Chondrocyte (in vitro differentiated cells): Measurements from ENCODE around the gene RGS7. TPM values are rescaled to one million over a fixed set of nuclear protein-coding genes. Genes with fewer than 3 reads are reported as not detected.
"Not testable (repeated sequence)": the region's sequence is repeated elsewhere in the genome, so short reads cannot be mapped to it uniquely, and the experiment has no call there.

Experiments
- DNase-seq: peaks from one replicate; pipeline ENCODE4 v3.0.0; 2021; ENCODE audit warnings: mixed read lengths, low spot score
- H3K27ac Mint-ChIP-seq: one replicate; pipeline ENCODE4 v1.8.0; 2021; ENCODE audit warnings: mild to moderate bottlenecking, moderate library complexity, mixed read lengths; ENCODE audit not compliant: unreplicated experiment
- H3K27me3 Mint-ChIP-seq: 2 replicates; pipeline ENCODE4 v1.8.0; 2021; ENCODE audit warnings: low read depth, mixed read lengths
- H3K36me3 Mint-ChIP-seq: 2 replicates; pipeline ENCODE4 v1.8.0; 2021; ENCODE audit warnings: low read depth, mixed read lengths
- H3K4me1 Mint-ChIP-seq: 2 replicates; pipeline ENCODE4 v1.8.0; 2021; ENCODE audit warnings: low read depth, mild to moderate bottlenecking, mixed read lengths
- H3K4me3 Mint-ChIP-seq: one replicate; pipeline ENCODE4 v1.8.0; 2021; ENCODE audit warnings: mild to moderate bottlenecking, moderate library complexity, mixed read lengths; ENCODE audit not compliant: unreplicated experiment
- H3K9me3 Mint-ChIP-seq: 2 replicates; pipeline ENCODE4 v1.8.0; 2021; ENCODE audit warnings: low read depth, mixed read lengths
- CTCF ChIP-seq: fragments of 200-600 bp; sonication (generic); IDR thresholded peaks from 2 replicates; pipeline ENCODE4 v1.5.0; 2021; ENCODE audit warnings: antibody characterized with exemption, mild to moderate bottlenecking, moderate library complexity
- total RNA-seq: library from RNA; stranded (reverse); gene quantifications from 3 replicates; pipeline ENCODE4 v1.2.1, GENCODE V29; 2021

The RGS7 gene
- total RNA-seq, 1 donor from 2014 or later = 3.9 TPM

DNA sequence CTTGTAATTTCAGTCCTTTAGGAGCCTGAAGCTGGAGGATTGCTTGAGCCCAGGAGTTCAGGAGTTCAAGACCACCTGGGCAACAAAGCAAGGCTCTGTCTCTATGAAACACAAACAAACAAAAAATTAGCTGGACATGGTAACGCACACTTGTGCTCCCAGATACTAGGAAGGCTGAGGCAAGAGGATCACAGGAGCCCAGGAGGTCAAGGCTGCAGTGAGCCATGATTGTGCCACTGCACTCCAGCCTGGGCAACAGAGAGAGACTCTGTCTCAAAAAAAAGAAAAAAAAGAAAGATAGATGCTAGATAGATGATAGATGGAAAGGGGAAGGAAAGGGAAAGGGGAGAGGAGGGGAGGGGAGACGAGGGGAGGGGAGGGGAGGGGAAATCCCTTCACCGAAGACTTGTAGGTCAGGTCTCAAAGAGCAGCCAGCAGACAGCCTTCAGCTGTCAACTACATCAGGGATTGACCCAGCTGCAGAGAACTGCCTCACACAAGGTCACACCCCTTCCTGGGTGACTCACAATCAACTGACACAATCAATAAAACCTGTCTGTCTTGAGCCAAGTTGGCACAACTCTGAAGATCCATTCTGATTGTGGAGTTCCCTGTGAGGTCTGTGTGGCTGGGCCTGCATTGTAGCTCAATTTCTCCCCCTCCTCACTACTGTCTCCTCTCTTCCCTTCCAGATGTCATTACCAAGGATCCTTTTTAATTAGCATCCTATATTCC lies 200.6 kb downstream of the RGS7 start:
- no peak for TF ChIP-seq CTCF
- Mint-ChIP-seq H3K36me3 (no peaks in the 10 kb centered on the region), H3K4me3 (no peak overlapping the region), H3K4me1 (peaks cover 20% of the 10 kb centered on the region), H3K9me3 (peaks cover 5% of the 10 kb centered on the region), H3K27me3 (no peaks in the 10 kb centered on the region), H3K27ac (peak overlapping the region; percentile 18)
- no peak for DNase-seq

GRCh38 chr1:241145881-241146280 lies 211.1 kb downstream of the RGS7 start:
- Mint-ChIP-seq H3K27ac (no peak overlapping the region), H3K27me3 (no peaks in the 10 kb centered on the region), H3K4me3 (no peak overlapping the region), H3K9me3 (no peaks in the 10 kb centered on the region), H3K36me3 (no peaks in the 10 kb centered on the region), H3K4me1 (peaks cover 3% of the 10 kb centered on the region)
- TF ChIP-seq CTCF = no peak
- DNase-seq = no peak

DNA sequence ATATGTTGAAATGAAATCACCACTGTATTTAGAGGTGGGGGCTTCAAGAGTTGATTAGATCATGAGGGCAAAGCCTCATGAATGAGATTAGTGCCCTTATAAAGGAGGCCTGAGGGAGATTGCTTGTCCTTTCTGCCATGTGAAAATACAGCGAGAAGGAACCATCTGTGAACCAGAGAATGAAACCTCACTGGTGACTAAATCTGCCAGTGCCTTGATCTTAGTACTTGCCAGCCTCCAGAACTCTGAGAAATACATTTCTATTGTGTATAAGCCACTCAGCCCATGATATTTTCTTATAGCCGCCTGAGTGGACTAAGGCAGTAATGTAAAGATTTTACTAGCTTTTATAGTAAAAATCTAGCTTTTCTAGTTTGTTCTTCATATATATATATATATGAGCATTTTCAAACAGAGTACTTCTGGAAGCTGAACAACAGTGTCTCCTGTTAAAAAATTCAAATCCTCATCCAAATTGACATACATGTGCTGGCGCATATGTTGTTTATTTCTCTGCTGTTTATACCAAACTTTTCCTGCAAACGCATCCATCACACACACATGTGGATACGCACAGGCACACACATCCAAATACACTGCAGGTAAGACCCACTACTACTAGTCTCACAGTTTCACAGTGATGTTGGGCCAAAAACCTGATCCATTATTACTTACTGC lies 213.1 kb downstream of the RGS7 start:
- DNase-seq = no peak
- H3K27ac Mint-ChIP-seq = no peak overlapping the region
- peaks cover 12% of the 10 kb centered on the region for H3K4me1 Mint-ChIP-seq
- H3K27me3 Mint-ChIP-seq = no peaks in the 10 kb centered on the region
- no peak for TF ChIP-seq CTCF
- H3K9me3 Mint-ChIP-seq = no peaks in the 10 kb centered on the region
- H3K4me3 Mint-ChIP-seq = no peak overlapping the region
- no peaks in the 10 kb centered on the region for H3K36me3 Mint-ChIP-seq

DNA sequence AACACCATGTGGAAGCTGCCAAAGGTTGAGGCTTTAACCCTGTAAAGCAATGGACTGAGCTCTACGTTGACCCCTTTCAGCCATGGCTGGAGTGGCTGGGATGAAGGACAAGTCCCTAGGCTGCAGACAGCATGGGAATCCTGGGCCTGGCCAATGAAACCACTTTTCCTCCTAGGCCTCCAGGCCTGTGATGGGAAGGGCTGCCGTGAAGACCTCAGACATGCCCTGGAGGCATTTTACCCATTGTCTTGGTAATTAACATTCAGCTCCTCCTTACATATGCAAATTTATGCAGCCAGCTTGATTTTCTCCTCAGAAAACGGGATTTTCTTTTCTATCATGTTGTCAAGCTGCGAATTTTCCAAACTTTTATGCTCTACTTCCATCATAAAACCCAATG lies 214.5 kb downstream of the RGS7 start:
- Mint-ChIP-seq H3K27ac (no peak overlapping the region), H3K4me1 (peaks cover 12% of the 10 kb centered on the region), H3K9me3 (no peaks in the 10 kb centered on the region), H3K36me3 (no peaks in the 10 kb centered on the region), H3K4me3 (no peak overlapping the region), H3K27me3 (no peaks in the 10 kb centered on the region)
- no peak for DNase-seq
- TF ChIP-seq CTCF = no peak

- not testable (repeated sequence) for H3K4me3 Mint-ChIP-seq, H3K27me3 Mint-ChIP-seq, DNase-seq, H3K36me3 Mint-ChIP-seq, H3K9me3 Mint-ChIP-seq, H3K27ac Mint-ChIP-seq
- H3K4me1 Mint-ChIP-seq = peaks cover 12% of the 10 kb centered on the region
Measured at GRCh38 chr1:241141646-241142045, 215.4 kb downstream of the RGS7 start.
